ENCODE results near the gene SORD.
"Not testable (repeated sequence)": the region's sequence is repeated elsewhere in the genome, so short reads cannot be mapped to it uniquely, and the experiment has no call there.

The SORD gene

GRCh38 chr15:45048449-45048793 is 25.4 kb downstream of the SORD start:
- H3K4me3 ChIP-seq (ENCODE audit: low read depth, low read length); H3K9me3 ChIP-seq (ENCODE audit: control insufficient read depth, insufficient read depth, low read length); H3K27me3 ChIP-seq (ENCODE audit: control insufficient read depth, insufficient read depth, low read length); H3K4me1 ChIP-seq (ENCODE audit: control insufficient read depth, insufficient read depth, low read length); H3K9ac ChIP-seq (ENCODE audit: low read depth, low read length); H3K36me3 ChIP-seq (ENCODE audit: control insufficient read depth, insufficient read depth, low read length): not testable (repeated sequence)

GRCh38 chr15:45048794-45049631 is 26.0 kb downstream of the SORD start:
- Histone ChIP-seq H3K4me1 (ENCODE audit: control insufficient read depth, insufficient read depth, low read length) (no peaks in the 10 kb centered on the region), H3K4me3 (ENCODE audit: low read depth, low read length) (no peak overlapping the region), H3K36me3 (ENCODE audit: control insufficient read depth, insufficient read depth, low read length) (peaks cover 6% of the 10 kb centered on the region), H3K27me3 (ENCODE audit: control insufficient read depth, insufficient read depth, low read length) (no peaks in the 10 kb centered on the region), H3K9me3 (ENCODE audit: control insufficient read depth, insufficient read depth, low read length) (no peaks in the 10 kb centered on the region), H3K9ac (ENCODE audit: low read depth, low read length) (no peak overlapping the region)

DNA sequence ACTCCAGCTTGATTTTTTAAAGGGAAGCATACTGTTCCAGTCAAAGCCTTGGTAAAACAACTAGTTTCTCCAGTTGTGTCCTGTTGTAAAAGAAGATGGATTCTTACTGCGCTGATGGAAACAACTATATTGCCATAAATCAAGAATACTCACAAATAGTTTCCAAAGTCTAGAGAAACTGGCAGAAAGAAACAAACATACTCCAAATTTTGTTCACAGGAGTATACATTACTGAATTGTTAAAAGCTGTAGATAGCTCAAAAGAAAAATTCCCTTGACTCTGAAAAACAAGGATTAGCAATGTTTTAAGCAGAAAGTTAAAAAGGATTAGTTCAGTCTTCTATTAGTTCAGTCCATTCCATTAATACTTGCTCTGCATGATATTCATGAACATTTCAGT is 27.6 kb downstream of the SORD start:
- H3K27me3 ChIP-seq (ENCODE audit: control insufficient read depth, insufficient read depth, low read length) = no peaks in the 10 kb centered on the region
- no peak overlapping the region for H3K9ac ChIP-seq (ENCODE audit: low read depth, low read length)
- H3K9me3 ChIP-seq (ENCODE audit: control insufficient read depth, insufficient read depth, low read length) = no peaks in the 10 kb centered on the region
- peaks cover 6% of the 10 kb centered on the region for H3K36me3 ChIP-seq (ENCODE audit: control insufficient read depth, insufficient read depth, low read length)
- H3K4me3 ChIP-seq (ENCODE audit: low read depth, low read length) = no peak overlapping the region
- no peaks in the 10 kb centered on the region for H3K4me1 ChIP-seq (ENCODE audit: control insufficient read depth, insufficient read depth, low read length)

GRCh38 chr15:45052676-45053075 is 29.7 kb downstream of the SORD start:
- not testable (repeated sequence) for H3K27me3 ChIP-seq (ENCODE audit: control insufficient read depth, insufficient read depth, low read length); H3K36me3 ChIP-seq (ENCODE audit: control insufficient read depth, insufficient read depth, low read length); H3K9me3 ChIP-seq (ENCODE audit: control insufficient read depth, insufficient read depth, low read length); H3K9ac ChIP-seq (ENCODE audit: low read depth, low read length); H3K4me3 ChIP-seq (ENCODE audit: low read depth, low read length); H3K4me1 ChIP-seq (ENCODE audit: control insufficient read depth, insufficient read depth, low read length)

DNA sequence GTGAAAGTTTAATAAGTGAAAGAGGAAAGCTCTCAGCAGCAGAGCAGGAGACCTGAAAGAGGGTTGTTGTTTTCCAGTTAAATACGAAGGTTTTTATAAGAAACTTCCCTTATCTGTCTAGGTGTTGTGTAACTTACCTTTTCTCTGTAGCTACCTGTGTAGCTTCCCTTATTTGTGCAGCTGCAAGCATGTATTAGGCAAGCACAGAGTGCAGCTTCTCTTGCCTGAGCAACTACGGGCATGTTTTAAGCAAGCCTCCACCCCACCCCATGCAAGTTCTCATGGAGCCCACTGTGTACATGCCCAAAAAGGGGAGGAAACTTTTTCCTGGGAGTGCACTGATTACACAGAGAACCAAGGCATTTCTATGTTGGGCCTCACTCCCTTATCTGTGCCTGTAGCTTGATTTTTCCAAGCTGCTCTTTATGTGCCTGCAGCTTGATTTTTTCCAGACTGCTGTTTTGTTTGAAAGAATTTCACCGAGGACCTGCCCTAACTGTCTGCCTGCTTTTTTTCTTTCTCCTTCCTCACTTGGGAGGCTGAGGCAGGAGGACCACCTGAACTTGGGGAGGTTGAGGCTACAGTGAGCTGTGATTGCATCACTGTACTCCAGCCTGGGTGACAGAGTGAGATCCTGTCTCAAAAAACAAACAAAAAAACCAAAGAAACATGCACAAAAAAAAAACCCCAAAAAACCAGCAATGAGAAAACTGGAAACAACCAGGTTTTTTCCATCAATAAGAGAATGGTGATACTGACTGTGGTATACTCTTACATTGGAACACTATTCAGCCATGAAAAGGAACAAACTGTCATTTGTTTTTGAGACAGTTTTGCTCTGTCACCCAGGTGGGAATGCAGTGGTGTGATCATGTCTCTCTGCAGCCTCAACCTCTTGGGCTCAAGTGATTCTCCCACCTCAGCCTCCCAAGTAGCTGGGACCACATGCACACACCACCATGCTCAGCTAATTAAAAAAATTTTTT is 36.0 kb downstream of the SORD start:
- H3K9ac ChIP-seq (ENCODE audit: low read depth, low read length); H3K36me3 ChIP-seq (ENCODE audit: control insufficient read depth, insufficient read depth, low read length); H3K4me1 ChIP-seq (ENCODE audit: control insufficient read depth, insufficient read depth, low read length); H3K4me3 ChIP-seq (ENCODE audit: low read depth, low read length); H3K27me3 ChIP-seq (ENCODE audit: control insufficient read depth, insufficient read depth, low read length); H3K9me3 ChIP-seq (ENCODE audit: control insufficient read depth, insufficient read depth, low read length): not testable (repeated sequence)

DNA sequence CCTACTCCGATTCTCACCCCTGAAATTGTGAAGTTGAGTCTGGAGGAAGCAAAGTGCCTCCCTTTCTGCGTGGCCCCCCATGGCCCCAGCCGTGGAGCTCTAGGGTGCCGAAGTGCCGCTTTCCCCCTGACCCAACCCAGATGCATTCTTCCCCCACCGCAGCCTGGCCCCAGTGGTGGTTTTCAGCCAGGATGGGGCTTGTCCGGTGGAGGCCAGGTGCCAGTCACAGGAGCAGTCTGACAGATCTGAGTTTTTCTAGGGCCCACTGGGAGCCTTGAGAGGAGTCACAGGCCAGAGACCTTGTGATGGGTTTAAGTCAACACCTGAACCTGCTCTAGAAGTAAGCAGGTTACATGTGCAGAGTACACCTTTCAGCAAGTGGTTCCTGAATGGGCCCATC is 39.3 kb downstream of the SORD start:
- not testable (repeated sequence) for H3K27me3 ChIP-seq (ENCODE audit: control insufficient read depth, insufficient read depth, low read length); H3K4me1 ChIP-seq (ENCODE audit: control insufficient read depth, insufficient read depth, low read length); H3K9me3 ChIP-seq (ENCODE audit: control insufficient read depth, insufficient read depth, low read length); H3K4me3 ChIP-seq (ENCODE audit: low read depth, low read length); H3K9ac ChIP-seq (ENCODE audit: low read depth, low read length); H3K36me3 ChIP-seq (ENCODE audit: control insufficient read depth, insufficient read depth, low read length)

DNA sequence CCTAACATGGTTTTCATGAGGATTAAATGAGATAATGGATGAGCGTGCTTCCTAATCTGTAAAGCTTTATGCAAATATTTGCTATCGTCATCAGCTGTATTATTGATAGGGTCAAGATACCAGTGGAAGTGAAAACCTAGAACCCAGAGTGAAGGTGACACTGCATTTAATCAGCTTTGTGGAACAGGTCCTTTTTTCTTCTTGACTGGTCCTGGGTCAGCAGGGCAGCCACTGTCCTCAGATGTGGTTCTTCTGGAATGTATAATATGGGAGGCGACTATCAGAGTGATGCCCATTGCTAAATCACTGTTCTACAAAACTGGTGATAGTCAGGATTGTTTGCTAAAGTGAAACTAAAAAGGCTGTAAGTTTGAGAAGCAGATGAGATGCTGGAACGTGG is 41.4 kb downstream of the SORD start:
- no peaks in the 10 kb centered on the region for H3K4me1 ChIP-seq (ENCODE audit: control insufficient read depth, insufficient read depth, low read length)

GRCh38 chr15:45069942-45070360 is 47.0 kb downstream of the SORD start:
- H3K4me1 ChIP-seq (ENCODE audit: control insufficient read depth, insufficient read depth, low read length); H3K9me3 ChIP-seq (ENCODE audit: control insufficient read depth, insufficient read depth, low read length); H3K27me3 ChIP-seq (ENCODE audit: control insufficient read depth, insufficient read depth, low read length); H3K36me3 ChIP-seq (ENCODE audit: control insufficient read depth, insufficient read depth, low read length); H3K9ac ChIP-seq (ENCODE audit: low read depth, low read length); H3K4me3 ChIP-seq (ENCODE audit: low read depth, low read length): not testable (repeated sequence)

More for the DNA sequence above, 41.4 kb downstream of the SORD start:
- H3K9ac ChIP-seq (ENCODE audit: low read depth, low read length) = no peak overlapping the region
- no peaks in the 10 kb centered on the region for H3K27me3 ChIP-seq (ENCODE audit: control insufficient read depth, insufficient read depth, low read length)
- H3K4me3 ChIP-seq (ENCODE audit: low read depth, low read length) = no peak overlapping the region
- no peaks in the 10 kb centered on the region for H3K36me3 ChIP-seq (ENCODE audit: control insufficient read depth, insufficient read depth, low read length)
- no peaks in the 10 kb centered on the region for H3K9me3 ChIP-seq (ENCODE audit: control insufficient read depth, insufficient read depth, low read length)

- not testable (repeated sequence) for H3K4me3 ChIP-seq (ENCODE audit: low read depth, low read length); H3K27me3 ChIP-seq (ENCODE audit: control insufficient read depth, insufficient read depth, low read length); H3K4me1 ChIP-seq (ENCODE audit: control insufficient read depth, insufficient read depth, low read length); H3K9me3 ChIP-seq (ENCODE audit: control insufficient read depth, insufficient read depth, low read length); H3K9ac ChIP-seq (ENCODE audit: low read depth, low read length); H3K36me3 ChIP-seq (ENCODE audit: control insufficient read depth, insufficient read depth, low read length)
Observed at GRCh38 chr15:45073602-45074001, 50.6 kb downstream of the SORD start.

- not testable (repeated sequence) for H3K4me1 ChIP-seq (ENCODE audit: control insufficient read depth, insufficient read depth, low read length); H3K9ac ChIP-seq (ENCODE audit: low read depth, low read length); H3K27me3 ChIP-seq (ENCODE audit: control insufficient read depth, insufficient read depth, low read length); H3K4me3 ChIP-seq (ENCODE audit: low read depth, low read length); H3K9me3 ChIP-seq (ENCODE audit: control insufficient read depth, insufficient read depth, low read length); H3K36me3 ChIP-seq (ENCODE audit: control insufficient read depth, insufficient read depth, low read length)
Observed at GRCh38 chr15:45075440-45076320, 52.7 kb downstream of the SORD start.

GRCh38 chr15:45077391-45077790 is 54.4 kb downstream of the SORD start:
- not testable (repeated sequence) for H3K27me3 ChIP-seq (ENCODE audit: control insufficient read depth, insufficient read depth, low read length); H3K9me3 ChIP-seq (ENCODE audit: control insufficient read depth, insufficient read depth, low read length); H3K9ac ChIP-seq (ENCODE audit: low read depth, low read length); H3K4me3 ChIP-seq (ENCODE audit: low read depth, low read length); H3K36me3 ChIP-seq (ENCODE audit: control insufficient read depth, insufficient read depth, low read length); H3K4me1 ChIP-seq (ENCODE audit: control insufficient read depth, insufficient read depth, low read length)
